Measurements from ENCODE around the gene EPB41L2. TPM values are rescaled to one million over a fixed set of nuclear protein-coding genes. Genes with fewer than 3 reads are reported as not detected.

Gene EPB41L2
- total RNA-seq, 1 experiment from 2014 or later, result 74.8 TPM

- DNase-seq (ENCODE audit: low read depth, low spot score) (no peak), ATAC-seq (no peak)
- no peaks in the 10 kb centered on the region for H3K4me1 ChIP-seq (ENCODE audit: control insufficient read depth in 1 of 2, insufficient read depth in 2 of 2, low read length in 2 of 2)
- H3K27me3 ChIP-seq (ENCODE audit: insufficient read depth, low read length), result no peaks in the 10 kb centered on the region
- H3K36me3 ChIP-seq (ENCODE audit: control insufficient read depth in 1 of 2, insufficient read depth in 2 of 2, low read length in 2 of 2), result no peaks in the 10 kb centered on the region
- H3K9me3 ChIP-seq (ENCODE audit: control insufficient read depth in 1 of 2, insufficient read depth in 1 of 2, low read depth in 1 of 2, low read length in 2 of 2), result no peaks in the 10 kb centered on the region
- H3K4me2 ChIP-seq (ENCODE audit: low read length), result no peak overlapping the region
- no TSS peak for BruUV-seq (replicated peaks)
- POLR2A ChIA-PET, result no interaction called here
- no peaks in the 10 kb centered on the region for H4K20me1 ChIP-seq (ENCODE audit: insufficient read depth)
- intact Hi-C loops (cut with micrococcal nuclease), result no loop called here
- H3K27ac ChIP-seq (ENCODE audit: low read depth, low read length), result no peak overlapping the region
- H3K9me2 ChIP-seq (ENCODE audit: insufficient read depth), result no peaks in the 10 kb centered on the region
- H2AFZ ChIP-seq (ENCODE audit: low read depth, low read length, poor library complexity, severe bottlenecking), result no peak overlapping the region
- no peak overlapping the region for H3K9ac ChIP-seq (ENCODE audit: low read length)
- no peak overlapping the region for H3K4me3 ChIP-seq (replicated peaks in 1 of 2; ENCODE audit: low read depth in 1 of 2, low read length in 2 of 2)
- RAD21 ChIA-PET (ENCODE audit: low non-redundant PET in 1 of 2, low total read pairs in 2 of 2, uncharacterized antibody in 2 of 2, unreplicated experiment in 2 of 2), result no interaction called here
- CTCF ChIA-PET, result no interaction called here
- H3K79me2 ChIP-seq (ENCODE audit: insufficient read depth, low read length), result peaks cover 65% of the 10 kb centered on the region
- TF ChIP-seq CEBPB (IDR thresholded peaks at IDR 0.05; ENCODE audit: low read depth), result no peak
- TF ChIP-seq POLR2A (IDR thresholded peaks at IDR 0.05; ENCODE audit: borderline replicate concordance, extremely low read depth, insufficient read depth, insufficient read length), result no peak
- no peak for TF ChIP-seq POLR2AphosphoS5 (IDR thresholded peaks at IDR 0.05; ENCODE audit: low read depth, low read length)
- no peak for TF ChIP-seq CTCF (IDR thresholded peaks at IDR 0.05 in 2 of 3, conservative IDR thresholded peaks at IDR 0.05 in 1 of 3; ENCODE audit: borderline replicate concordance in 1 of 3, insufficient read depth in 1 of 3, low read depth in 2 of 3, low read length in 2 of 3)
- no peak for TF ChIP-seq FOSL1 (IDR thresholded peaks at IDR 0.05; ENCODE audit: low read depth)
- TF ChIP-seq ZNF274 (IDR thresholded peaks at IDR 0.05; ENCODE audit: low read depth, low read length), result no peak
- TF ChIP-seq YY1 (IDR thresholded peaks at IDR 0.05; ENCODE audit: extremely low read depth, insufficient replicate concordance, low read depth, low read length), result no peak
- TF ChIP-seq ZFX (IDR thresholded peaks at IDR 0.05), result no peak
- TF ChIP-seq MAX (IDR thresholded peaks at IDR 0.05), result no peak
- TF ChIP-seq EZH2 (IDR thresholded peaks at IDR 0.05), result no peak
- no peak for TF ChIP-seq SP1 (IDR thresholded peaks at IDR 0.05; ENCODE audit: low read depth)
- no peak for TF ChIP-seq CBX3 (IDR thresholded peaks at IDR 0.05; ENCODE audit: low read depth)
- no peak for TF ChIP-seq ATF3 (IDR thresholded peaks at IDR 0.05)
Measured at GRCh38 chr6:131043902-131044447, 19.1 kb downstream of the EPB41L2 start.
